Uterus (tissue), 2 donors: ENCODE measurements around the gene GFM2.

ENCODE experiments used
- CTCF ChIP-seq, 4 experiments: fragments of 200-600 bp in 2 of 4; fragments of 450-650 bp in 2 of 4; sonication (generic) in 2 of 4; IDR thresholded peaks; one replicate each; pipeline ENCODE4 v1.5.1; 2016 to 2019; ENCODE audit warnings: antibody characterized with exemption in 4 of 4, mild to moderate bottlenecking in 2 of 4, moderate library complexity in 1 of 4
- POLR2A ChIP-seq, 2 donors: fragments of 450-650 bp; IDR thresholded peaks; one replicate each; pipeline ENCODE4 v1.6.1; 2016; ENCODE audit warnings: antibody characterized with exemption in 2 of 2, mild to moderate bottlenecking in 1 of 2, moderate library complexity in 1 of 2

DNA sequence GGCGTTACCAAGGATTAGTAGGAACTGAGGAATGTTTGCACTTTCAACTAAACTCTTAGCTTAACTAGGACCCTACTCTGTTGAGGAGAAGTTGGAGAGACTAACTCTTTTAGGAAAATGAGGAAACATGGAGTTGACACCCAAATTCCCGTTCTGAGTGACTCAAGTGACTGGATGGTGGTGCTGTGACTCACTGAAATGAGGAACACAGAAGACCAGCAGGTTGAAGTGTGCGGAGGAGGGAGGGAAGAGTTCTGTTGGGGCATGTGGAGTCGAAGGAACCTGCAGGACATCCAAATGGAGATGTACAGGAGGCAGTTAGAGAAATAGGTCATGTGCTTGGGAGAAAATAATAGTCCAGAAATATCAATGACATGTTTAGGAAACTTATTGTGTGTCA, 73.7 kb downstream of the GFM2 start:
- TF ChIP-seq CTCF (IDR thresholded peaks at IDR 0.05) (no peak), POLR2A (IDR thresholded peaks at IDR 0.05) (no peak)
